Activated CD4-positive, alpha-beta memory T cell treated with anti-CD3 and anti-CD28 coated beads, Interleukin-2, amount 10 ng/mL, durations not matched to agents 7 days and 5 days (primary cell): Measurements from ENCODE around the gene CMSS1. TPM values are rescaled to one million over a fixed set of nuclear protein-coding genes. Genes with fewer than 3 reads are reported as not detected.
A peak's percentile ranks its signal among the peaks of the same experiment; 100 is the strongest.

Experiments
- CTCF ChIA-PET: fragments of 350-600 bp; sonication (Branson Sonifier 250); formaldehyde crosslinking; loops from one replicate; lab custom pipeline; 2021; ENCODE audit warnings: antibody characterized with exemption, inconsistent platforms; lab: Charles Lee
- POLR2A ChIA-PET: fragments of 350-600 bp; sonication (Branson Sonifier 250); formaldehyde crosslinking; loops from one replicate; lab custom pipeline; 2021; ENCODE audit warnings: antibody characterized with exemption; lab: Charles Lee
- DNase-seq: peaks from one replicate; pipeline ENCODE4 v3.0.0-alpha.2; 2020
- H3K27ac Mint-ChIP-seq: one replicate; pipeline ENCODE4 v1.8.0; 2021; ENCODE audit warnings: mild to moderate bottlenecking, mixed read lengths
- H3K27me3 Mint-ChIP-seq: one replicate; pipeline ENCODE4 v1.8.0; 2021; ENCODE audit warnings: mixed read lengths
- H3K36me3 Mint-ChIP-seq: one replicate; pipeline ENCODE4 v1.8.0; 2021; ENCODE audit warnings: low read depth, mixed read lengths
- H3K4me1 Mint-ChIP-seq: one replicate; pipeline ENCODE4 v1.8.0; 2021; ENCODE audit warnings: mixed read lengths
- H3K4me3 Mint-ChIP-seq: one replicate; pipeline ENCODE4 v1.8.0; 2021; ENCODE audit warnings: mild to moderate bottlenecking, mixed read lengths
- H3K9me3 Mint-ChIP-seq: one replicate; pipeline ENCODE4 v1.8.0; 2021; ENCODE audit warnings: mixed read lengths
- total RNA-seq, 2 experiments: library from RNA; stranded (reverse); gene quantifications; one replicate each; pipeline ENCODE4 v1.2.3, GENCODE V29; 2021

The CMSS1 gene
- total RNA-seq, 2 experiments from 2014 or later: 28.0 to 31.0 TPM

GRCh38 chr3:100099621-100100020 lies 282.0 kb downstream of the CMSS1 start:
- no peak overlapping the region for H3K4me3 Mint-ChIP-seq
- peaks cover 21% of the 10 kb centered on the region for H3K4me1 Mint-ChIP-seq
- no peaks in the 10 kb centered on the region for H3K27me3 Mint-ChIP-seq
- ChIA-PET CTCF (no interaction called here), POLR2A (no interaction called here)
- peaks cover 19% of the 10 kb centered on the region for H3K36me3 Mint-ChIP-seq
- no peak for DNase-seq
- no peak overlapping the region for H3K27ac Mint-ChIP-seq
- peaks cover 3% of the 10 kb centered on the region for H3K9me3 Mint-ChIP-seq

DNA sequence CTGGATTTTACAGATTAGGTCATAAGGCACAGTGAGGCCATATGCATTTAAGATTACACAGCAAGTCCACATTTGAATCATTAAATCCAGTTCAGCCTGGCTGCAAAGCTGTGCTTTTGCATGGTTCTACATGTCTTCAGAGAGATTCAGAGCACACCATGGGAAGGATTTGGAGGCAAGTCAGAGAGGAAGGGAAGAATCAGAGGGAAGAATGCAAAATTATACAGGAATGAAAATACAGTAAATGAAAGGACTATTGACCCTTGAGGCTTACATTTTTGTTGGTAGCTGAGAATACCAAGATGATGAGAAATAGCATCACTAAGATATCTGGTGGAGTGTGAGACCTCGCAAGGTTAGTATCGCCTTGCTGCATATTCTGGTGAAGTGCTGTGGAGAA lies 282.8 kb downstream of the CMSS1 start:
- Mint-ChIP-seq H3K9me3 (peaks cover 3% of the 10 kb centered on the region), H3K36me3 (peaks cover 24% of the 10 kb centered on the region), H3K4me3 (no peak overlapping the region), H3K27ac (no peak overlapping the region), H3K27me3 (no peaks in the 10 kb centered on the region), H3K4me1 (peaks cover 29% of the 10 kb centered on the region)
- ChIA-PET CTCF (no interaction called here), POLR2A (interaction anchor here (1.0 kb wide), 1 partner anchor 12 kb away, joined by 3 read pairs; no protein-coding TSS in a partner anchor)
- DNase-seq: no peak

DNA sequence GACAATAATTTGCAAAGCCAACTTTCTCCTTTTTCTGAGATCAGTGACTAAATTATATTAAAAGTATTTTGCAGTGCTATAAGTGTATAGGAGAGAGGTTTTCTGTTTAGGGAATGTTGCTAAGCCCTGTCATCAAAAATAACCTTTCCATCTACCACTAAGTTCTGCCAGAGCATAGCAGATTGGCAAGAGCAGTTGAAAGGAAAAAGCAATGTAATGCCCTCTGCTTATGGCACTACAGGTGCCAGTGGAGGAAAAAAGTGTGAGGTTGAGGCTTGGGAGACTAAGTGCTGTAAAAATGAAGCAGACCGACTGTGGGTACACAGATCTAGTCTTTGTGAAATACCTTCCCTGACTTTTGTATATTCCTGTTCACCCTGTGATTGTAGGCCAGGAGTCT lies 285.1 kb downstream of the CMSS1 start:
- ChIA-PET POLR2A (interaction anchor here (1.6 kb wide), 1 partner anchor 13 kb away, joined by 3 read pairs; no protein-coding TSS in a partner anchor), CTCF (no interaction called here)
- H3K36me3 Mint-ChIP-seq: peaks cover 36% of the 10 kb centered on the region
- H3K27ac Mint-ChIP-seq: no peak overlapping the region
- H3K27me3 Mint-ChIP-seq: no peaks in the 10 kb centered on the region
- peaks cover 36% of the 10 kb centered on the region for H3K4me1 Mint-ChIP-seq
- no peak overlapping the region for H3K4me3 Mint-ChIP-seq
- H3K9me3 Mint-ChIP-seq: peaks cover 5% of the 10 kb centered on the region
- no peak for DNase-seq

GRCh38 chr3:100103558-100104441 lies 286.1 kb downstream of the CMSS1 start:
- H3K36me3 Mint-ChIP-seq: peaks cover 36% of the 10 kb centered on the region
- H3K27me3 Mint-ChIP-seq: no peaks in the 10 kb centered on the region
- H3K9me3 Mint-ChIP-seq: peaks cover 5% of the 10 kb centered on the region
- ChIA-PET CTCF (interaction anchor here (0.8 to 3.9 kb wide), 4 partner anchors 14 to 270 kb away, joined by 3 to 24 read pairs (median 3); no protein-coding TSS in a partner anchor), POLR2A (interaction anchor here (1.6 kb wide), 1 partner anchor 14 kb away, joined by 3 read pairs; no protein-coding TSS in a partner anchor)
- no peak overlapping the region for H3K4me3 Mint-ChIP-seq
- no peak overlapping the region for H3K27ac Mint-ChIP-seq
- DNase-seq: no peak
- H3K4me1 Mint-ChIP-seq: peaks cover 38% of the 10 kb centered on the region

DNA sequence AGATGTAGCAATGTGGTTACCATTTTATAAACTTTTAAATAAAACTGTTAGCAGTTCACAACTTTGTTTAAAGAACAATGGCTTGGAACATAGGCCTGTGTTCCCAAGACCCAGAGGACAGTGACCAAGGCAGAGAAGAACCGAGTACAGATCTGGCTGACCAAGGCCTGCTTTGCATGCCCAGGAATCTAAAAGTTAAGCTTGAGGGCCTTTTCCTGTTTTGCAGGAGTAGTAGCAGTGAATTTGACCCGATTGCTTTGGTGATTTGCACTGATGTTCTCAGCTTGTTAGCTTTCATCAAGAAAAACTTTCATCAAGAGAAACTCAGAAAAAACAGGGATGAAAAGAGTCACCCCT lies 286.8 kb downstream of the CMSS1 start:
- ChIA-PET CTCF (interaction anchor here (1.3 to 3.9 kb wide), 3 partner anchors 15 to 150 kb away, joined by 3 to 24 read pairs (median 3); no protein-coding TSS in a partner anchor), POLR2A (interaction anchor here (1.6 kb wide), 1 partner anchor 15 kb away, joined by 3 read pairs; no protein-coding TSS in a partner anchor)
- peaks cover 5% of the 10 kb centered on the region for H3K9me3 Mint-ChIP-seq

GRCh38 chr3:100104817-100105413 lies 287.3 kb downstream of the CMSS1 start:
- ChIA-PET CTCF (interaction anchor here (3.9 kb wide), 1 partner anchor 15 kb away, joined by 24 read pairs; no protein-coding TSS in a partner anchor), POLR2A (no interaction called here)
- Mint-ChIP-seq H3K36me3 (peaks cover 36% of the 10 kb centered on the region), H3K27ac (peak overlapping the region; percentile 74), H3K4me1 (peaks cover 38% of the 10 kb centered on the region), H3K4me3 (no peak overlapping the region), H3K27me3 (no peaks in the 10 kb centered on the region), H3K9me3 (peaks cover 5% of the 10 kb centered on the region)
- DNase-seq: no peak

More for the DNA sequence above, 286.8 kb downstream of the CMSS1 start:
- no peak for DNase-seq
- H3K4me1 Mint-ChIP-seq: peaks cover 38% of the 10 kb centered on the region
- no peaks in the 10 kb centered on the region for H3K27me3 Mint-ChIP-seq
- H3K27ac Mint-ChIP-seq: no peak overlapping the region
- H3K4me3 Mint-ChIP-seq: no peak overlapping the region
- peaks cover 36% of the 10 kb centered on the region for H3K36me3 Mint-ChIP-seq

DNA sequence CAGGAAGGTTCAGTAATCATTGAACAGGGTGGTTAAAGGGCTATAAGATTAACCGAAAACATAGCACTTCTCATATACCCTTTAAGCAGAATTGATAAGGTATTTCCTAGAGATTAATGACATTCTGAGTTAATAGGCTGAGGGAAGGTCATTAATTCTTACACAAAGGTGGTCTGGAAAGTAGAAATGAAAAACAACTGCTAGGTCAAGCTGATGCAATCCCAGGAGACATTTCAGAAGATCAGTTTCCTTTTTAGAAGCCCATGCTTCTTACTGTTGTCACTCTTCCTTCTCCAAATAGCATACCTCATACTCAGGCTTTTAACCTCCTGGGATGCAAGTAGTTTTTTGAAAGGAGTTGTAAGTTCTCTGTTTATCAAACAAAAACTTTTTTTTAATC lies 287.8 kb downstream of the CMSS1 start:
- no peaks in the 10 kb centered on the region for H3K27me3 Mint-ChIP-seq
- POLR2A ChIA-PET: interaction anchor here (0.9 to 1.3 kb wide), 2 partner anchors 21 to 32 kb away, joined by 3 to 4 read pairs; no protein-coding TSS in a partner anchor
- H3K36me3 Mint-ChIP-seq: peaks cover 36% of the 10 kb centered on the region
- peak overlapping the region; percentile 74 for H3K27ac Mint-ChIP-seq
- no peak overlapping the region for H3K4me3 Mint-ChIP-seq
- CTCF ChIA-PET: interaction anchor here (3.9 kb wide), 1 partner anchor 16 kb away, joined by 24 read pairs; no protein-coding TSS in a partner anchor
- H3K9me3 Mint-ChIP-seq: peaks cover 5% of the 10 kb centered on the region
- H3K4me1 Mint-ChIP-seq: peaks cover 38% of the 10 kb centered on the region
- DNase-seq: no peak

DNA sequence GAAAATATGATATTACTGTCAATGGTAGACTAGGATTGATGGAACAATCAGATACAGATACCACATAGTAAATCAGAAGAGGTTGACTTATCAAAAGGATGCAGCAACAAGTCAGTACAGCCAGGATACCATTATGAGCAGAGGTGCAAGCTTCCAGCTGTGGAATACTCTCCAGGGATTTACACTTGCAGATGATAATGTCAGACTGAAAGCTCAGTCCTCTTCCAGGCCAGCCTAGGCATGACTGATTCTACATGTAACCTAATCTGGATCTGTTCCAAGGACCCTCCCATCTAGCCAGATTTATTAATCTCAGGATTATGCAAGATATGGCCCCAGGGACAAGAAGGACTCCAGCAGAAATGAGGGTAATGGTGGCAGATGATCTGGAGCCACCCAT lies 288.4 kb downstream of the CMSS1 start:
- Mint-ChIP-seq H3K4me3 (no peak overlapping the region), H3K36me3 (peaks cover 35% of the 10 kb centered on the region), H3K27me3 (no peaks in the 10 kb centered on the region), H3K9me3 (peaks cover 5% of the 10 kb centered on the region), H3K27ac (peak overlapping the region; percentile 74), H3K4me1 (peaks cover 38% of the 10 kb centered on the region)
- ChIA-PET POLR2A (interaction anchor here (0.9 to 1.3 kb wide), 2 partner anchors 21 to 32 kb away, joined by 3 to 4 read pairs; no protein-coding TSS in a partner anchor), CTCF (interaction anchor here (3.9 kb wide), 1 partner anchor 16 kb away, joined by 24 read pairs; no protein-coding TSS in a partner anchor)
- no peak for DNase-seq

GRCh38 chr3:100106531-100107141 lies 289.0 kb downstream of the CMSS1 start:
- no peaks in the 10 kb centered on the region for H3K27me3 Mint-ChIP-seq
- peak overlapping the region; percentile 74 for H3K27ac Mint-ChIP-seq
- H3K4me3 Mint-ChIP-seq: no peak overlapping the region
- ChIA-PET POLR2A (interaction anchor here (1.3 kb wide), 1 partner anchor 33 kb away, joined by 3 read pairs; no protein-coding TSS in a partner anchor), CTCF (interaction anchor here (1.0 to 3.9 kb wide), 2 partner anchors 17 to 275 kb away, joined by 3 to 24 read pairs; no protein-coding TSS in a partner anchor)
- H3K36me3 Mint-ChIP-seq: peaks cover 33% of the 10 kb centered on the region
- DNase-seq: no peak
- H3K9me3 Mint-ChIP-seq: peaks cover 3% of the 10 kb centered on the region
- H3K4me1 Mint-ChIP-seq: peaks cover 38% of the 10 kb centered on the region

- DNase-seq: no peak
- Mint-ChIP-seq H3K36me3 (peaks cover 33% of the 10 kb centered on the region), H3K4me3 (no peak overlapping the region), H3K4me1 (peaks cover 38% of the 10 kb centered on the region), H3K9me3 (peaks cover 3% of the 10 kb centered on the region), H3K27ac (no peak overlapping the region), H3K27me3 (no peaks in the 10 kb centered on the region)
- ChIA-PET POLR2A (no interaction called here), CTCF (interaction anchor here (1.0 to 3.9 kb wide), 2 partner anchors 17 to 275 kb away, joined by 3 to 24 read pairs; no protein-coding TSS in a partner anchor)
Measured at GRCh38 chr3:100107221-100107814, 289.7 kb downstream of the CMSS1 start.

DNA sequence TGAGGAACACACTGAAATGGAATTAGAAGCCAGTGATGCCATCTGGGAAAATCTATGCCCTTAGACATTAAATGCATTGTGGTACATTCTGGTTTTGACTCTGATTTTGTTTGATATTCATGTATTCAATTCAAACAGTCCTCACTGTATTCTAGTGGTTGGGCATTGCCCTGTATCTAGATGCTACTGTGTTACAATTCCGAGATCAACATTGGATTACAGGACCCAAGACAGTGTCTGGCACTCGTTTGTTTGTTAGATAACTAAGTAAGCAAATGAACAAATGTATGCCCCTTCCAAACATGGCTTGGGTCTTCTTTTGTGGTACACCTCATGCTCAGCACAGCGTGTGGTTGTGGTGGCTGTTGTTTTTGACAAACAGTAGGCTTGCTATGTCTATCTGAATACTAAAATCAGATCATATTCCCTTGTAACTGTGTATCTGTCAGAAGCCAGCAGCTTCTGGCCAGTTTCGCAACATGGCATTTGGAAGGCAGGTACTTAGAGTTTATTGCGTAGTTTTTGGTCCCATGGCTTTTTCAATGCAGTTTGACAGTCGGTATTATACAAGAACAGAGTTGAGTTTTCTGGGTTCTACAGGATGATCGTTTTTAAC lies 290.9 kb downstream of the CMSS1 start:
- no peak overlapping the region for H3K27ac Mint-ChIP-seq
- ChIA-PET POLR2A (no interaction called here), CTCF (interaction anchor here (2.4 kb wide), 1 partner anchor 18 kb away, joined by 8 read pairs; no protein-coding TSS in a partner anchor)
- H3K4me1 Mint-ChIP-seq: peaks cover 38% of the 10 kb centered on the region
- H3K9me3 Mint-ChIP-seq: peaks cover 3% of the 10 kb centered on the region
- no peak overlapping the region for H3K4me3 Mint-ChIP-seq
- no peak for DNase-seq
- H3K27me3 Mint-ChIP-seq: no peaks in the 10 kb centered on the region
- H3K36me3 Mint-ChIP-seq: peaks cover 25% of the 10 kb centered on the region
